H9 (cell line): ENCODE results near the gene CCNF. TPM values are rescaled to one million over a fixed set of nuclear protein-coding genes. Genes with fewer than 3 reads are reported as not detected.

Experiments used
- DNase-seq: peaks from one replicate; pipeline ENCODE4 v3.0.0-alpha.2; 2017
- H2AFZ ChIP-seq: one replicate; pipeline ENCODE4 v1.6.1; 2013; ENCODE audit warnings: mild to moderate bottlenecking, low read length, control low read depth, moderate library complexity
- H2AK5ac ChIP-seq: 2 replicates; pipeline ENCODE4 v1.6.1; 2013; ENCODE audit warnings: low read length, control low read depth, mixed read lengths; ENCODE audit not compliant: insufficient read length
- H2BK120ac ChIP-seq: one replicate; pipeline ENCODE4 v1.6.1; 2013; ENCODE audit warnings: low read depth, mild to moderate bottlenecking, low read length, control low read depth, inconsistent platforms; ENCODE audit not compliant: poor library complexity, severe bottlenecking
- H2BK12ac ChIP-seq: 2 replicates; pipeline ENCODE4 v1.6.1; 2013; ENCODE audit warnings: low read length, control low read depth, mixed read lengths, low read depth; ENCODE audit not compliant: insufficient read length
- H2BK15ac ChIP-seq: 2 replicates; pipeline ENCODE4 v1.6.1; 2013; ENCODE audit warnings: low read depth, low read length, control low read depth
- H2BK20ac ChIP-seq: one replicate; pipeline ENCODE4 v1.6.1; 2013; ENCODE audit warnings: low read depth, mild to moderate bottlenecking, low read length, control low read depth, inconsistent platforms; ENCODE audit not compliant: poor library complexity, severe bottlenecking
- H2BK5ac ChIP-seq: 2 replicates; pipeline ENCODE4 v1.6.1; 2013; ENCODE audit warnings: low read length, control low read depth, mixed read lengths; ENCODE audit not compliant: insufficient read length
- H3K14ac ChIP-seq: 2 replicates; pipeline ENCODE4 v1.6.1; 2013; ENCODE audit warnings: low read length, control low read depth; ENCODE audit not compliant: insufficient read depth
- H3K18ac ChIP-seq: 2 replicates; pipeline ENCODE4 v1.6.1; 2013; ENCODE audit warnings: low read depth, mild to moderate bottlenecking, mixed read lengths, low read length, control low read depth; ENCODE audit not compliant: insufficient read length
- H3K23ac ChIP-seq: 2 replicates; pipeline ENCODE4 v1.6.1; 2013; ENCODE audit warnings: low read length, control low read depth, mixed read lengths, low read depth; ENCODE audit not compliant: insufficient read length
- H3K23me2 ChIP-seq: 2 replicates; pipeline ENCODE4 v1.6.1; 2013; ENCODE audit warnings: low read depth, mild to moderate bottlenecking, mixed read lengths, low read length, control low read depth; ENCODE audit not compliant: insufficient read length, poor library complexity, severe bottlenecking
- H3K27ac ChIP-seq: 2 replicates; pipeline ENCODE4 v1.5.1; 2013; ENCODE audit warnings: low read length, control low read depth, mixed read lengths, low read depth; ENCODE audit not compliant: insufficient read length
- H3K27me3 ChIP-seq: 2 replicates; pipeline ENCODE4 v1.6.1; 2013; ENCODE audit warnings: low read length, control low read depth, inconsistent platforms; ENCODE audit not compliant: insufficient read depth
- H3K4ac ChIP-seq: 2 replicates; pipeline ENCODE4 v1.6.1; 2013; ENCODE audit warnings: low read depth, mild to moderate bottlenecking, control low read depth, inconsistent platforms, low read length, moderate library complexity
- H3K4me1 ChIP-seq: 2 replicates; pipeline ENCODE4 v1.6.1; 2013; ENCODE audit warnings: low read length, control low read depth, inconsistent platforms; ENCODE audit not compliant: insufficient read depth
- H3K4me2 ChIP-seq: 2 replicates; pipeline ENCODE4 v1.6.1; 2013; ENCODE audit warnings: low read length, control low read depth, mixed read lengths; ENCODE audit not compliant: insufficient read length, insufficient read depth
- H3K56ac ChIP-seq: 2 replicates; pipeline ENCODE4 v1.6.1; 2013; ENCODE audit warnings: low read depth, mild to moderate bottlenecking, mixed read lengths, low read length, control low read depth; ENCODE audit not compliant: insufficient read length
- H3K79me1 ChIP-seq: 2 replicates; pipeline ENCODE4 v1.6.1; 2013; ENCODE audit warnings: low read depth, mild to moderate bottlenecking, moderate library complexity, low read length, control low read depth, inconsistent platforms; ENCODE audit not compliant: insufficient read depth, poor library complexity, severe bottlenecking
- H3K79me2 ChIP-seq: 2 replicates; pipeline ENCODE4 v1.6.1; 2013; ENCODE audit warnings: low read length, control low read depth, inconsistent platforms; ENCODE audit not compliant: insufficient read depth
- H3K9ac ChIP-seq: 2 replicates; pipeline ENCODE4 v1.6.1; 2013; ENCODE audit warnings: low read length, control low read depth, mixed read lengths; ENCODE audit not compliant: insufficient read length; ENCODE audit errors: extremely low read depth
- H3K9me3 ChIP-seq: one replicate; pipeline ENCODE4 v1.6.1; 2013; ENCODE audit warnings: low read depth, low read length, inconsistent platforms; ENCODE audit not compliant: control insufficient read depth
- H3T11ph ChIP-seq: one replicate; pipeline ENCODE4 v1.6.1; 2013; ENCODE audit warnings: mild to moderate bottlenecking, low read length, control low read depth, inconsistent platforms
- H4K20me1 ChIP-seq: one replicate; pipeline ENCODE4 v1.6.1; 2013; ENCODE audit not compliant: control insufficient read depth, insufficient read length, insufficient read depth
- H4K5ac ChIP-seq: 2 replicates; pipeline ENCODE4 v1.6.1; 2013; ENCODE audit warnings: low read depth, mild to moderate bottlenecking, mixed read lengths, low read length, control low read depth; ENCODE audit not compliant: insufficient read length
- H4K8ac ChIP-seq: replicated peaks from 2 replicates; pipeline ENCODE4 v1.6.1; 2013; ENCODE audit warnings: low read length, control low read depth, mixed read lengths, low read depth; ENCODE audit not compliant: insufficient read length
- H4K91ac ChIP-seq: 2 replicates; pipeline ENCODE4 v1.6.1; 2013; ENCODE audit warnings: low read depth, mild to moderate bottlenecking, moderate library complexity, mixed read lengths, low read length, control low read depth; ENCODE audit not compliant: insufficient read length
- H3K27ac Mint-ChIP-seq, 3 experiments: 2 replicates in 2 of 3; 3 replicates in 1 of 3; pipeline ENCODE4 v1.8.0; 2020 to 2021; ENCODE audit warnings: mixed read lengths in 3 of 3, mild to moderate bottlenecking in 1 of 3, moderate library complexity in 1 of 3
- H3K27me3 Mint-ChIP-seq: 2 replicates; pipeline ENCODE4 v1.8.0; 2021; ENCODE audit warnings: low read depth, mild to moderate bottlenecking, moderate library complexity, mixed read lengths
- H3K36me3 Mint-ChIP-seq, 3 experiments: 2 replicates in 2 of 3; 3 replicates in 1 of 3; pipeline ENCODE4 v1.8.0; 2020 to 2021; ENCODE audit warnings: low read depth in 3 of 3, mixed read lengths in 3 of 3; ENCODE audit not compliant: insufficient read depth in 1 of 3
- H3K4me1 Mint-ChIP-seq, 2 experiments: 2 replicates each; pipeline ENCODE4 v1.8.0; 2020; ENCODE audit warnings: mixed read lengths in 2 of 2
- H3K4me3 Mint-ChIP-seq, 2 experiments: 2 replicates in 1 of 2; 3 replicates in 1 of 2; pipeline ENCODE4 v1.8.0; 2020 to 2021; ENCODE audit warnings: mild to moderate bottlenecking in 2 of 2, mixed read lengths in 2 of 2, moderate library complexity in 1 of 2
- H3K9me3 Mint-ChIP-seq, 2 experiments: 2 replicates in 1 of 2; 3 replicates in 1 of 2; pipeline ENCODE4 v1.8.0; 2020; ENCODE audit warnings: mild to moderate bottlenecking in 2 of 2, mixed read lengths in 2 of 2, moderate library complexity in 1 of 2
- WGBS: extraction: QIAGEN DNeasy Blood & Tissue Kit; methylation state at CpG from one replicate; pipeline ENCODE4 v1.1.7; 2013; ENCODE audit warnings: missing lambda C conversion rate, low lambda C conversion rate, mixed read lengths; ENCODE audit not compliant: insufficient read length; ENCODE audit errors: extremely low coverage; 5-methylcytosine and 5-hydroxymethylcytosine counted together
- total RNA-seq: library from RNA; stranded (reverse); gene quantifications from 2 replicates; pipeline ENCODE4 v1.2.1, GENCODE V29; 2021
- TF ChIP-seq, protein P1 (sequence below): fragments of 200-600 bp; sonication (generic); conservative IDR thresholded peaks from 3 replicates; pipeline ENCODE4 v1.8.0; 2021; ENCODE audit warnings: antibody characterized with exemption, mild to moderate bottlenecking

The CCNF gene
- total RNA-seq, 1 experiment from 2014 or later, result 61.6 TPM

DNA sequence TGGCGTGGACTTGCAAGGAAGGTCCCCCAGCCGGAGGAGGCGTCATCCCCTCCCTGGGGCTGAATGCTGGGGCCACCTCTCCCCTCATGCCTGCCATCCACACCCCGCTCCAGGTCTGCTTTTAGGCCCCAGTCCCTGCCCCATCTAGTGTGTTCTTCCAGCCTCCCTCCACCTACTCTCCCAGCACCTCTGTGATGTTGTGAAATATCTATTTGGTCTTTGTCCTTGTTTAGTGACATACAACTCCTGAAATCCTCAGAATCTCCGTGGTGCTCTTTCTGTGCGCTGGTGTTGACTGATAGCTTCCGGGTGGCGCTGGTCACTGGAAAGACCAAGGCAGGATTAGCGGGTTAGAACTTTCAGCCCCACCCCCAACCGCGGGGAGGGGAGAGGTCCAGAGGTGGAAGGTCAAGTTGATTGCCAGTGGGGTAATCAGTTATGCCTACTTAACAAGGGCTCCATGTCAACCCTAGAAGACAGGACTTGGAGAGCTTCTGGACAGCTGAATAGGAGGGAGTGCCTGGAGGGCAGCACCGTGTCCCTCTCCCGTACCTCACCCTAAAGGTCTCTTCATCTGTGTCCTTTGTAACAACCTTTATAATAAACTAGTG, 55.8 kb downstream of the CCNF start:
- WGBS, result no CpG with 5 or more reads among the region's 13 CpGs
- H3K27me3 Mint-ChIP-seq, result no peaks in the 10 kb centered on the region
- Histone ChIP-seq H2AFZ (no peak overlapping the region), H3T11ph (no peak overlapping the region), H3K27ac (no peak overlapping the region), H4K5ac (no peak overlapping the region), H2BK120ac (no peak overlapping the region), H3K14ac (no peak overlapping the region), H2BK12ac (no peak overlapping the region), H3K56ac (no peak overlapping the region), H3K4ac (no peak overlapping the region), H3K9ac (no peak overlapping the region), H2BK15ac (no peak overlapping the region), H2BK20ac (no peak overlapping the region), H3K23me2 (no peaks in the 10 kb centered on the region), H3K4me1 (no peaks in the 10 kb centered on the region), H4K91ac (no peak overlapping the region), H4K8ac (no peak overlapping the region), H2AK5ac (no peak overlapping the region), H3K79me2 (no peaks in the 10 kb centered on the region; the same call in 1 of the 2 replicates), H4K20me1 (peaks cover 4% of the 10 kb centered on the region), H3K18ac (no peak overlapping the region), H3K9me3 (no peaks in the 10 kb centered on the region), H3K27me3 (no peaks in the 10 kb centered on the region), H3K4me2 (no peak overlapping the region), H2BK5ac (no peak overlapping the region), H3K23ac (no peak overlapping the region), H3K79me1 (no peaks in the 10 kb centered on the region)
- H3K27ac Mint-ChIP-seq, result peak overlapping the region in 1 of 3 experiments; percentile 30; a peak in 3 of 7 replicates
- no peaks in the 10 kb centered on the region for H3K9me3 Mint-ChIP-seq
- TF ChIP-seq, protein P1, sequence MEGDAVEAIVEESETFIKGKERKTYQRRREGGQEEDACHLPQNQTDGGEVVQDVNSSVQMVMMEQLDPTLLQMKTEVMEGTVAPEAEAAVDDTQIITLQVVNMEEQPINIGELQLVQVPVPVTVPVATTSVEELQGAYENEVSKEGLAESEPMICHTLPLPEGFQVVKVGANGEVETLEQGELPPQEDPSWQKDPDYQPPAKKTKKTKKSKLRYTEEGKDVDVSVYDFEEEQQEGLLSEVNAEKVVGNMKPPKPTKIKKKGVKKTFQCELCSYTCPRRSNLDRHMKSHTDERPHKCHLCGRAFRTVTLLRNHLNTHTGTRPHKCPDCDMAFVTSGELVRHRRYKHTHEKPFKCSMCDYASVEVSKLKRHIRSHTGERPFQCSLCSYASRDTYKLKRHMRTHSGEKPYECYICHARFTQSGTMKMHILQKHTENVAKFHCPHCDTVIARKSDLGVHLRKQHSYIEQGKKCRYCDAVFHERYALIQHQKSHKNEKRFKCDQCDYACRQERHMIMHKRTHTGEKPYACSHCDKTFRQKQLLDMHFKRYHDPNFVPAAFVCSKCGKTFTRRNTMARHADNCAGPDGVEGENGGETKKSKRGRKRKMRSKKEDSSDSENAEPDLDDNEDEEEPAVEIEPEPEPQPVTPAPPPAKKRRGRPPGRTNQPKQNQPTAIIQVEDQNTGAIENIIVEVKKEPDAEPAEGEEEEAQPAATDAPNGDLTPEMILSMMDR, result no peak
- H3K36me3 Mint-ChIP-seq, result no peaks in the 10 kb centered on the region
- DNase-seq, result no peak
- H3K4me1 Mint-ChIP-seq, result peaks cover 11 to 15% of the 10 kb centered on the region in 2 experiments
- no peak overlapping the region for H3K4me3 Mint-ChIP-seq
